GM10847 (cell line): ENCODE results near the gene PPP1R13B.
A peak's percentile ranks its signal among the peaks of the same experiment; 100 is the strongest.

ENCODE experiments used
- POLR2A ChIP-seq: IDR thresholded peaks from 2 replicates; pipeline ENCODE4 v1.6.1; 2011; ENCODE audit not compliant: insufficient read length; ENCODE audit errors: extremely low read depth

Gene PPP1R13B

DNA sequence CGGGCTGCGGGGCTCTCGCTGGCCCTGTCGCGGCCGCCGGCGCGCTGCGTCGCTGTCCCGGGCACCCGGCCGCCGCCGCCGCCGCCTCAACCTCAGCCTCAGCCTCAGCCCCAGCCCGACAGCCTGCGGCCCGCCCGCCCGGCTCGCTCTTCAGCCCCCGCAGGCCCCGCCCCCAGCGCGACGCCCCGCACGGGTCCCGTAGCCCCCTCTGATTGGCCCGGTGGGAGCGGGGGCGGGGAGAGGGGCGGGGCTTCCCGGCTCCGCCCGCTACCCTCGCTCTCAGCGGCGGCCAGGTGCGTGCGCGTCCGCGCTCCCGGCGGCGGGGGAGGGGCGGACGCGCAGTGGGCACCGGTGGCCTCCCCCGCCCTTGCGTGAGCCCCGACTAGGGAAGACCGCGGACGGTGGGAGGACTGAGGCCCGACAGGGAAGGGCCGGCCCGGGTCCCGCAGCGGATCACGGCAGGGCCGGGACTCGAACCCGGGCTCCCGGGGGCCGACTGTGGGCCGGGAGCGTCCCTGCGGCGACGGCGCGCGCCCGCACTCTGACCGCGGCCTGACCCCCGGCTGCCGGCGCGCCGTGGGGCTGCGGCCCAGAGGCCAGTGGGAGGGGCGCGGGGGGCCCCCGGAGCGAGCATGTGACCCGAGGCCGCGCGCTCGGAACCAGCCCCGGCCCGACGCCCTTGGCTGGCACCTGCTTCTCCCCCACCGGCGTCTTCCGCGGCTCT lies at the start of gene PPP1R13B:
PPP1R13B (minus strand) TSS at position 125 of the 724 bp plus-strand sequence. CDS start 268 bp downstream, outside the sequence.
- TF ChIP-seq POLR2A, result peak; percentile 55

- no peak for TF ChIP-seq POLR2A
These were observed 49.2 kb upstream of the PPP1R13B start for GRCh38 chr14:103896578-103896977.

DNA sequence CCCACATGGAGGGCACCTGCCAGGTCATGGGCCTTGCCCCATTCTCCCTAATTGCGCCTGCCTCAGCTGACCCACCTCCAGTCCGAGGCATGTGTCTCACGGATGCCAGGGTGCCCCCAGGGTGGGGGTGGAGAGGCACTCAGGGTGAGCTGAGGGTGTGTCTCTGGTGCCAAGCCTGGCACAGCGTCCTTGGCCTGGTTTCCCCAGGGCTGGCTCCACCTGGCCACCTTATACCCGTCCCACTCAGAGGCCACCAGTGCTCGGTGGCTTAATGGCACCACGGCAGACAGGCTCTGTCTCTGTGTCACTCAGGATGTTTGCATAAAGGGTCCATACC lies 47.3 kb upstream of the PPP1R13B start:
- no peak for TF ChIP-seq POLR2A

DNA sequence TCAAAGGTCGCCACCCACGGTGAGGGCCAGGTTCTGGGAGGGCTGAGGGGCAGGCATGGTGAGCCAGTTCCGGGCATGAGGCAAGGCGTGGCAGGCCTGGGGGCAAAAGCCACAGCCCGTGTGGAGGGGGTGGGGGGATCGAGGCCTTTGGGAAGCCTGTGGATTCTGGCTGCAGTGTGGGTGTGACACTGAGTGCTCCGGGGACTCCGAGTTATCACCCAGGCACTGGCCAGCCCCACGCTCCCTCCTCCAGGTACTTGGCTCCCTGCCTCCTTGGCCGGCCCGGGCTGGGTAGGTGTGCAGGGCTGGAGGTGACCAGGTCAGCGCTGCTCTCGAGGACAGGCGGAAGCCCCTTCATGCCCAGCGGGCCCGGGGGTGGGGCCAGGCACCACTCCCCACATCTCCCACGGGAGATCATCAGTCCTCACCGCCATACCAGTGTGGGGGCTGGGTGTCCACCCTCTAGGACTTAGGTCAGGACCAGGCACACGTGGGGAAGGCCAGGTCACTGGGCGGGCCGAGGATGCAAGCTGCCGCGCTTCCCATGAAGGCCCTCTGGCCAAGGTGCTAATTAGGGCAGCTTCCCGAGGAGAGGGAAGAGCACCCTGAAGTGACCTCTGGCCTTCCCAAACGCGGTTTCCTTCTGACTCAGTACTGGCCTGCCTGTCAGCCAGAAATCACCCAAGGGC lies 46.8 kb upstream of the PPP1R13B start:
- no peak for TF ChIP-seq POLR2A

DNA sequence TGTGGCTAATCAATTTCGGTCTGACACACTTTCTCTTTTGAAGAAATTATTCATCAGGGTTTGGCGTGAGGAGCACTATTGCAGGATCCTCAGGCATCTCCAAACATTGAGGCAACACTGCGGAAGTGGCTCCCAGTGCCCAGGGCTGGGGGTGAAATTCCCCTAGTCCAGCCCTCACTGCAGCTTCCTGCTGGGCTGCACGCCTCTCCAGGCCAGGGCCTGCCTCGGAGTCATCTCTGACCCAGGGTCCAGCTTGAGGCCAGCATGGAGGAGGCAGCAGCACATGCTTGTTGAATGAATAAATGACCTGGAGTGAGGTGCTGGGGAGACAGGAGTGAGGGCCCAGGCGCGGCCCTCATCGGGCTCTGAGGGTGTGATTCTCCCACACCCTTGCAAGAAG lies 44.9 kb upstream of the PPP1R13B start:
- TF ChIP-seq POLR2A, result no peak

- no peak for TF ChIP-seq POLR2A
These were observed 44.4 kb upstream of the PPP1R13B start for GRCh38 chr14:103891667-103892215.

GRCh38 chr14:103890821-103891666 lies 43.7 kb upstream of the PPP1R13B start:
- no peak for TF ChIP-seq POLR2A

DNA sequence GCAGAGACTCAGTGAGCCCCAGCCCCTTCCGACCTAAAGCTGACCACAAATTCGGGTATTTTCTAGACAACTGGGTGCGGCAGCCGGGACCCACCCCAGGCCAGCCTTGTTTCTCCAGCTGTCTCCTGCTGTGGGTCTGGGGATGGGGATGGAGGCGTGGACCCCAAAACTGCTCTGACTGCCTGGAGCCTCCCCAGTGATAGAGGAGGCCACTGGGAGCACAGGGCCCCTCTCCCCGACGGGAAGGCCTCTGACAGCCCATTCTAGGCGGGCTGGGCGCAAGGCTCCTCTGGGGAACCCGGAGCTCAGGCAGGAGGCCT lies 42.6 kb upstream of the PPP1R13B start:
- no peak for TF ChIP-seq POLR2A

GRCh38 chr14:103889313-103890051 lies 42.1 kb upstream of the PPP1R13B start:
- no peak for TF ChIP-seq POLR2A

DNA sequence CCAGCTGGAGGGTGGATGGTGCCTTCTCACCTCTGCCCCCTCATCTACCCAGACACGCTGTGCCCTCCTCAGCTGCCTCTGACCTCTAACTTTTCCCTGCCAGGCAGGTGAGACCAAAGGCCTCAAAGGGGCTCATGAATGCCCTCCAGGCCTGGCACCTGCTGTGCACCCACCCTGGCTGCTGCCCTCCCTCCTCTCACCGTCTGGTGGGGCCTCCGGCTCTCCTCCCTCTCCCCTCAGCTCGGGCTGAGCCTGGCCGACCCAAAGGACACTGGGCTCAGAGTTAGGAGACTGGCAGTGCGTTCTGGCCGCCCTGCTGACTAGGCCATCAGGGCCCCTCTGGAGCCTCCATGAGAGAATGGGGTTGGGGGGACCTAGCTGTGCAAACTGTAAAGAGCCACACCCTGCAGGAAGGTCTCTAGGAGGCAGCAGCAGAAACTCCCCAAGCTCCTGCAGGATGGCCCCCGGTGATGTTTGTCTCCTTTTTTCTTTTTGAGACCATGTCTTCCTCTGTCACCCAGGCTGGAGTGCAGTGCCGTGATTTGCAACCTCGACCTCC lies 40.3 kb upstream of the PPP1R13B start:
- TF ChIP-seq POLR2A, result no peak

DNA sequence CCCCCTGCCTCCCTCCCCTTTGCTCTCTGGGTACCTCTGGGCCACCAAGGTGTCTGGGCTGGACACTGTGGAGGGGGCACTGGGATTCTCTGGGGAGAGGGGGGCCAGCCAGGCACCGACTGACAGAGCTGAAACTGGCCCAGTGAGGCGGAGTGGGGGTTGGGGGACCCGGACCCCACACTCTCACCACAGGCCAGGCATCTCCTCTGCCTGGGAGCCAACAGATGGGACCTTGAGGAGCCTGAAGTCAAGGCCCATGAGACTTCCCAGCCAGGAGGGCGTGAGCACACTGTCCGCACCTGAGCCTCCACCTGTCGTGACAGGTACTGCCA lies 39.8 kb upstream of the PPP1R13B start:
- no peak for TF ChIP-seq POLR2A

DNA sequence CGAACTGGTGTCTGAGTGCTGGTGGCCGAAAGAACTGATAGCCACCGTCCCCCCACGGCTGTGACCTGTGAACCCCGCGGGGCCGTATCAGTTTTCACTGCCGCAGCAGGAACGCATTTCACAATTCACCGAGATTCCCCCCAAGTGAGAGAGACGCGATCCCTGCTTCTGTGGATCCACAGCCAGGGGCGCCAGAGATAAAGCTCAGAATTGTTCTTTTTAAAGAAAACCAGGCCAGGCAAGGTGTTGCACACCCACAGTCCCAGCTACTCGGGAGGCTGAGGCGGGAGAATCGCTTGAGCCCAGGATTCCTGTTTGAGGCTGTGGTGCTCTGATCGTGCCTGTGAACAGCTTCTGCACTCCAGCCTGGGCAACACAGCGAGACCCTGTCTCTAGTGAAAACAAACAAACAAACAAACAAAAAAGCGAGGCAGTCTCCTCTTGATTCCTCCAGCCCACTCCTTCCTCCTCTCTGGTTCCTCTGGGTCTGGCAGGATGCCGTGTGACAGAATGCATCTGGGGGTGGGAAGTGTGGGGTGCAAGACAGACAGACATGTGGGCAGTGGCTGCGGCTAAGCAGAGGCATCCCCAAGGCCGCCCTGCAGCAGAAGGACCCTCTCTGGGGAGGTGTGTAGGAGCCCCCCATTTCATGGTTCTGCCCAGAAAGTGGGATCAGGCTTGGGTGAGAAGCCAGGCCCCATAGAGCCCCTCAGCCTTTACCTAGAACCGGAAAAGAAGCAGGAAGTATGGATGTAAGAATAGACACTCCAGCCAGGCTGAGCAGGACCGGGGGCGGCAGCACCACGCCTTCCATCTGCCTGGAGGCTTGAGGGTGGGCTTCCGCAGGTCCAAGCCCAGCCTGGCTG lies 39.2 kb upstream of the PPP1R13B start:
- no peak for TF ChIP-seq POLR2A

- TF ChIP-seq POLR2A, result no peak
These were observed 38.1 kb upstream of the PPP1R13B start for GRCh38 chr14:103885509-103885932.

- TF ChIP-seq POLR2A, result no peak
These were observed 37.5 kb upstream of the PPP1R13B start for GRCh38 chr14:103884854-103885253.
